Urothelium cell line (cell line): Measurements from ENCODE around the gene RMDN2.

Source experiments
- DNase-seq: peaks from one replicate; pipeline ENCODE4 v3.0.0; 2011; ENCODE audit warnings: low spot score, mixed read lengths
- FAIRE-seq: peaks from 2 replicates; lab custom pipeline; 2011; peaks lifted over from hg19 to GRCh38; lab: Jason Lieb, UNC

The RMDN2 gene, protein sequence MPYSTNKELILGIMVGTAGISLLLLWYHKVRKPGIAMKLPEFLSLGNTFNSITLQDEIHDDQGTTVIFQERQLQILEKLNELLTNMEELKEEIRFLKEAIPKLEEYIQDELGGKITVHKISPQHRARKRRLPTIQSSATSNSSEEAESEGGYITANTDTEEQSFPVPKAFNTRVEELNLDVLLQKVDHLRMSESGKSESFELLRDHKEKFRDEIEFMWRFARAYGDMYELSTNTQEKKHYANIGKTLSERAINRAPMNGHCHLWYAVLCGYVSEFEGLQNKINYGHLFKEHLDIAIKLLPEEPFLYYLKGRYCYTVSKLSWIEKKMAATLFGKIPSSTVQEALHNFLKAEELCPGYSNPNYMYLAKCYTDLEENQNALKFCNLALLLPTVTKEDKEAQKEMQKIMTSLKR

DNA sequence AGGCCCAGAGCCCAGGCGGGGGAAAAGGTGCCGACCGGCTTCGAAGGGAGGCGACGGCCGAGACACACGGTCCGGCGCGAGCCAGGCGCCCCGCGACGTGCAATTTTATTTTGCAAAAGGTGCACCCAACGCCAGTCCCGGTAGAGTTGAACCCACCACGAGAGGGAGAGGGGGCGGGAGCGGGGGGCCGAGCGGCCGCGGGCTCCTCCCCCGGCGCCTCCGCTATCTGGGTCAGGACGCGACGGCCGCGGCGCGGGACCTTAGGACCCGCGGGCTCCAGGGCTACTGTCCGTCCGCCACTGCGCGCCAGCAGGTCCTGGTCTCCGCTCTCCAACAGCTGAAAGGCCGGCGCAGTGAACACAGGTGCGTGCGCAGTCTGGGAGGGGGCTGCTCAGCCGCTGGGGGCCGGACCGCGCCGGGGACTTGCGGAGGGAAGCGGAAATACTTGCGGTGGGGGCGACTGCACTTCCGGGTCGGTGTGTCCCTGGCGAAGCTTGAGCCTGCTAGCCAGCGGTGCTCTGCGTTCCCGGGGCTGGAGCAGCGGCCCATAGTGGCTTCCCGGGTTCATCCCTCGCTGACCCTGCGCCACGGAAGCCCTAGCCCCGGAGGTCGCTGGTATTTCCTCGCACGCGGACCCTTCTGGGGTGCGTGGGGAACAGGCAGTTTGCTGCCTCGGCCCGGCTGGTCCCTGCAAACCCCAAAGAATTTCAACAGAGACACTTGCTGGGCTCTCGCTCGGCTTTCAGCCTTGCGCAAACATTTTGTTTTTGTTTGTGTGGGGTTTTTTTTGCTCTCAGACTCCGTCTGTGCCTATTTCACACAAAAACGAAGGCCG lies at the start of gene RMDN2:
Gene RMDN2, plus strand, starts transcription at position 225 of the 835 bp plus-strand sequence. CDS start 3,991 bp downstream, outside the sequence.
- peak; percentile 96 for DNase-seq
- FAIRE-seq = peak; percentile 89

DNA sequence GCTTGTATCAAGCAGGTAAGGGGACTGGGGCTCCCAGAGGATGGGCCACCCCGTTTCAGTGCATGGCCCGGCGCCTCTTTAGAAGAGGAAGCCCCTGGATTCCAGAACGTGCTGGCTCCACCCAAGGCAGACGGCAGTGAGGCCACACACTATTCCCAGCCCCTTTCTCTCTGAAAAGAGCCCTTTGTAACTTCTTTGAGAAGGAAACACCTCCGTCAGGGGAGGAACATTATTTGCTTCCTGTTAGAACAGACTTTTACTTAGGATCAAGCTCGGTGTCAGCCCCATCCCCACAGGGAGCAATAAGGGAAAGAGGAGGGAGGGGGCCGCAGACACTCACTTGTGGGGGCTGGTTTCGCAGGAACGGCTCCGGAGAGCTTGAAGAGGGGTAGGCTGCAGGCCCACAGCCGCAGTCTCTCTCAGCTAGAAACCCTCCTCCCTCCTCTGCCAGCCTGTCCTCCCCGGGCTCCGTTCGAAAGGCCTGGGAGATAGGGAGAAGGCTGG lies 49.6 kb upstream of the RMDN2 start:
- DNase-seq (no peak), FAIRE-seq (no peak)

DNA sequence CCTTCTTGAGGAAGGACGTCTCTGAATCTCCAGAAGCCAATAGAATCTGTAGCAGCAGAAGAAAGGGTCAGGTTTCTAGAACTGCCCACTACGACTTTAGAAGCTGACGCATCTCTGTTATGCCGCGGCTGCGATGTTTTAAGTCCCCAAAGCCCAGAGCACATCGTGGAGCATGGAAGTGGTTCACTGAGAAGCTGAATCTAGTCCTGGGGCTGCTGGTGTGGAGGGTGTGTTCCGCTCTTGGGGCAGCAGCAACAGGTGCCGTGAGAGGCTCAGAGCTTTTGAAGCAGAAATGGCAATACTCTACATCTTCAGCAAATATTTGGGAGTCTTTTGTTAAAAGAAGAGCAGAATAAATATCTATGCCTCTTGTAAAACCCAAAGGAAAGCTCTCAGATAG lies 48.9 kb upstream of the RMDN2 start:
- DNase-seq (no peak), FAIRE-seq (no peak)

DNA sequence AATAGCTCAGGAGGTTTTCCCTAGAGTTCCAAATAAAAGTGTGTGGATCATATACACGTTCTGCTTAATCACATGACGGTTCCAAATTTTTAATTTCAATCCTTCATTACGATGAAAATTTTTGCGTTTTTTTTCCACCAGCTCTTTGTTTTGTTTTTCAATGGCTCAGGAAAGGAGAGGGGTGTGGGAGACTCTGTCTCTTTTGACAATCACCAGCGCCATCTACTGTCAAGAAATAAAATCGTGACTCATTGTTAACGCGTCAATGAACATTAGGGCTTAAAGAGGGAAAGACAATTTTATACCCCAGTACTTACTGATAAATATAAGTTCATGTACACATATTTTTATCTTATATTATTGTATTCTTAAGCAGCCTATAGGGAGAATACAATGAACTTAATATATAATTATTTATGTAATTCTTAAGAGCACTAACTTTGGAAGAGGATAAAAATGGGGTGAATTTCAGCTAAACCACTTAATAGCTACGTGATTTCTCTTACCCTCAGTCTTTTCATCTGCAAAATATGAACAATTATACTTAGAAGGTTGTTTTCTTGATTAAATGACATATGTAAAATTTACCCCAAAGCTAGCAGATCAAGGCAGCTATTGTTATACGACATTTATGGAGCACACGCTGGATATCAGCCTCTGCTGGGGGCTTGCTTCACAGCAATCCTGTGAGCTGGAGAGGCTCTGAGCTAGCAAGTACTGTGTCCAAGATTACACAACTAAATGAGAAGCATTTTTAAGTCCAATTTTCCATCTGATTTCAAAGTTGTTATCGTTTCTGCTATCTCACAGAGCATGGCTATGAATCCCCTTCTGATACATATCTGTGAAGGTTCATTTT lies 47.4 kb upstream of the RMDN2 start:
- no peak for FAIRE-seq
- DNase-seq = peak; percentile 67

DNA sequence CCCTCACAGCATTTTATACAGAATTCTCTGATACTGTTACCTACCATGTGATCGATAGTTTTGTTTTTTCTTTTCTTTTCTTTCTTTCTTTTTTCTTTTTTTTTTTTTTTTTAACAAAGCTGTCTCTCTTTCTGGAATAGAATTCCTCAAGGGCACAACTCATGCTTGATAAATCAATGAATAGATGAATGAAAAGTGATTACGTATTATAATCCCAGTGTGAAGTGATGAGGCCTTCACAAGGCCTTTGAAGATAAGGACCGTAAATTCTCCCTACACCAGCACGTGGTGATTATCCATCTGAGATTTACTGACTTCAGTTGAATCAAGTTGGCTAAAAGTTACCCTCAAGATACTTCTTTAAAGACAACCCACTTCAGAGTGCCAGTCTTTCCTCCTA lies 46.6 kb upstream of the RMDN2 start:
- DNase-seq (no peak), FAIRE-seq (no peak)

DNA sequence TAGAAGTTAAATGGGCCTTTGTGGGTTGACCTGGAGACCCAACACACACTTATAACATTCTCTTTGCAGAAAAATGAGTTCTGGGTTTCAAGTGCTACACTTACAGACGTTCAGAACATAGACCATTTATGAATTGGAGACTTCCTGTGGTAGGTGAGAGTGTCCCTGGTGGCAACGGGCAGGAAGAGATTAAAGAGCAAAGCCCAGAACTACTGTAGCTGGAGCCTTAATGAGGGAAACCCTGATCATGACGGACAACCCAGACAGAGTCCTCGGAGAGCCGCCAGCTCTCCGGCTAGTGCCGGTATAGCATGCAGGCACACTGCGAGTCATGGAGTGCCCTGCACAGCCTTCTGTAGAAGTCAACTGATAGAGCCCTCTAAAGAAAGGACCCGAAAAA lies 44.5 kb upstream of the RMDN2 start:
- DNase-seq = no peak
- no peak for FAIRE-seq

DNA sequence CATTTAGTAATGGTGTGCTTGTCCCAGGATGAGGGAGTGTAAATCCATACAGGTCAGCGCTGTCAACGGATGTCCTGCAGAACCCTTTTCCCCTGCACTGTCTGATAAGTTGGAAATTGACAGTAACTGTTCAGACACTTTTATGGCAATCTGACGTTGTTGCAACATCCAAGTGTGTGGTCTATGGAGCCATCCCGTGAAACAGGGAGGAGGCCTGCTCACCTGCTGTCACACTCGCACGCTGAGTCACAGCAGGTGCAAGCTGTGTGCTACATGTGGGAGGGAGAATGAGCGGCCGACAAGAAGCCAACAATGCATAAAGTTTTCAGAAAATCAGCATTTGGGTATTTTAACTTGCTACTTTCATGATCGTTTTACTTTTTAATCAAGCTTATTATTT lies 43.7 kb upstream of the RMDN2 start:
- FAIRE-seq = no peak
- no peak for DNase-seq

DNA sequence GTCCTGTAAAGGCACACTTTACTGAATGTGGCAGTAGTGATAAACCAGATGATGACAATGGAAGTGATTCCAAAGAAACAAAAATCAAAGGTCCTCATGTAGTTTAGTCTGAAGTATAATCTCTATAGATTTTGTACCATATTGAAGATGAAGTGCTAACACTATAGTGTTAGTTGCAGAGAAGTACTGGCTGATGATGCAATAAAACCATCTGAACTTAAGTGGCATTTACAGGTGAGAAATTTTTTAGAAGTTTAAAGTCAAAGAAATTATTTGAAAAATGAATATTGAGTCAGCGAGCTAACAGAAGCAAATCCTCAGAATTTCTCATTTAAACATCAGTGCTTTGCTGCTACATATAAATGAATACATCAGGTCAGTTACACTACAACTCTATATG lies 43.1 kb upstream of the RMDN2 start:
- no peak for FAIRE-seq
- no peak for DNase-seq

DNA sequence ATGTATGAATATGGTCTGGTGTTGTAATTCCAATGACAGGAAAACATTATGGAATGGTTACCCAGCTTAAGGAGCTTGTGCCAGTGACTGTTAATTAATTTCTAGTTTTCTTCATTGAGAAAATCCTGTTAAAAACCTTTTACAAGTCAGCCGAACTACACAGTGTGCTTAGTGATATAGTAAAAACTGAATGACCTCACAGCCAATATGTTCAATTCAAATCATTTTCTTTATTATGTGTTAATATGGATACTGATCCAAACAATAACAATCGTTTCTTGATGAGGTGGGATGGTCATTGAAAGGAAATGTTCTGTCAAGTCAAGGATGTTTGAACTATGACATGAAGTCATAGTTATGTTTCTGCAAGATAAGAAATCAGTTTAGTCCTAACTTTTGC lies 41.6 kb upstream of the RMDN2 start:
- DNase-seq = no peak
- no peak for FAIRE-seq

DNA sequence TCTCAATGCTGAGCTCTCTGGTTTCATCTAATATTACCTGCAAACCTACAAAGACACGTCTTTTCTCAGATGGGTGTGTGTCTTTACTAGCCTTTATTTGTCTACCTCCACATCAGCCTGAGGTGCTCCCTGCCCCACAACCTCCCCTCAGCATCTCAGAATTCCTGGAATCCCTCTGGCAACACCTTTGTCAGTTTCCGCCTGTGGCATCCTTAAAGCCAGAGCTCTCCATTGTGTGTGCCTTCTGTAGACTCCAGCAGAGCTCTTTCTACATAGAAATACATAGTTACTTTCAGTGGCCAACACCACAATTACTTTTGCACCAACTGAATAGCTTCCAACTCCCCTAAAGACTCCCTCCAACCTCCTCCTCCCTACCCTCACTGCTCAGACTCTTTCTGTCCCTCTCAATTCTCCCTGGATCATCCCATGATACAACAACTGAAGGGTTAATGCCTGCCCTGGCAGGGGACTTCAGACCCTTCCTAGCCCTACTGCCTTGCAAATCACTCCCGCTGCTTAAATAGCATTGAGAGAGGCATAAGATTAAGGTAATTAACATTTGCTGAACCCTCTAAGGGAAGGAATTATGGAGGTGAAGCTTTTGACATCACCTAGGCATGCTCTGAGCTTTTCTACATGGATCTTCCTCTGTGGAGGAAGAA lies 39.6 kb upstream of the RMDN2 start:
- DNase-seq (no peak), FAIRE-seq (no peak)

DNA sequence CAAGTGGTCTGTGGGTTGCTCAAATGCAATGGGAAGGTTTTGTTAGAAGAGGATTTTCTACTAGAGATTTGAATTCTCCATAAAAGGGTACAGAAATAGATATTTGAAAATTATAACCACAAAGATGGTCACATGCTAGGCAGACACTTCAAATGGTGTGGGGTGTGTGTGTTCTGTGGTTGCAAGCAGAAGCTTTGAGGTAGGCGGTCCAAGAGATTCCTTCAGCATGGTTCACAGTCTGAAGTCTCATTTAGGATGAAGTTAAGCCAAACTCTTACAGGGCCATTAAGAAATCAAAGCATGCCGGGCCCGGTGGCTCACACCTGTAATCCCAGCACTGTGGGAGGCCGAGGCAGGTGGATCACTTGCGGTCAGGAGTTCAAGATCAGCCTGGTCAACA lies 38.3 kb upstream of the RMDN2 start:
- DNase-seq (peak; percentile 67), FAIRE-seq (no peak)

DNA sequence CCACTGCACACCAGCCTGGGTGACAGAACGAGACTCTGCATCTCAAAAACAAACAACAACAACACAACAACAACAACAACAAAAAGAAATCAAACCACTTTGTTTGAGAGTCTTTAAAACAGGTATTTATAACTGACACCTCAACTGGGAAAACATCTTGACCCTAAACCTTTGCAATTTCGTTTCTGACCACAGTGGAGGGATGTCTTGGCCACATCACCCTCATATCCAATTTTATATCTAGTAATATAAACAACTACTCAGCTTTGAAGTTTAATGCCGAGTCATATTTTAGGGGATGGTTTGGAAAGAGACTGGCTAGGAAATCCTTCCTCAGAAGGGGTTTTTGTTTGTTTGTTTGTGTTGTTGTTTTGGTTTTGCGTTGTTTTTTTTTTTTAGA lies 37.8 kb upstream of the RMDN2 start:
- FAIRE-seq (no peak), DNase-seq (no peak)

DNA sequence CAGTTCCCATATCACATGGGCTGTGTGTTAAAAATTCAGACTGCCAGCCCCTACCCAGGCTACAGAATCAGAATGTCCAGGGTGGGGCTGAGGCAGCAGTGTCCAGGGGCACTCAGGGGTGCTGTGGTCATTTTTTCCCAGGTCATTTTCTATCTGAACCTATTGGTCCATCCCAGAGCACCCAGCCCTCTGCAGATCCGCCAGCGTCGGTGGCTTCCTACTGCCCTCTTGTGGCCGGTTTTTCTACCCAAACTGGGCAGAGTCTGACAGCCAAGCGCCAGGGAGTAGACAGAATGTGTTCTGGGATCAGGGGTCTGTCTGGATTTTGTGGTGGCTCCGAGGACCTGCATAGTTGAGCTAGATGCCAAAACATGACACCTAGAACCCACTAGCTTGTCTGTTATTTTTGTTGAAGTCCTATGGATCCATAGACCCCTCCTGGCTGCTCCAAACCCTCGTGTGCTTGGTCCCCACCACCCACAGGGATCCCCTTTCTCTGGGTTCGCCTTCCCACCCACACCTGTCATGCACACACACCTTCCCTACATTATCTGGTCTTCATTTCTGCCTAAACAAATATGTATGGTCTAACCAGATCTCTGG lies 34.1 kb upstream of the RMDN2 start:
- no peak for FAIRE-seq
- DNase-seq = peak; percentile 87

DNA sequence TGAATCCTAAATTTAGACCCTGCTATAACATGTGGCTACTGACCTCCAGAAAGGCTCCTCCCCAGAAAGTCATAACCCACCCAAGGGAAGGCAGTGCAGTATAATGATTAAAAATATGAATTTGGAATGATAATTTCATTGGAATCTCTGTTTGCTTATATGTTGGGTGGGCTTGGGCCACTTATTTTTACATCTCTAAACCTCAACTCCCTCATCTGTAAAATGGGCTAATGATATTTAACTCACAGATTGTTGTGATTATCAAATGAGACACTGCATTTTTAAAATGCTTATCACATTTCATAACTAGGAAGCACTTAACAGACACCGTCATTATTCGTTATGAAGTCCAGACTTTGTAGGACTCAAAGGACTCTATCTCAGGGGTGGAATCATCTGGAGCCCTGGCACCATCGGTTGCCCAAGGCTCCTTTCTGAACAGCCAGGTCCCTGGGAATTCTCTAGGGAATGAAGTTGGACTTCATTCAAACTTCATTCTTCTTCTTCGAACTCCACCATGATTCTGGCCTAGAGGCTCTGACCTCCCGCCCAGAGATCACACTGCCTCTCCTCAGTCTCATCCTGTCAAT lies 33.1 kb upstream of the RMDN2 start:
- DNase-seq (no peak), FAIRE-seq (no peak)

DNA sequence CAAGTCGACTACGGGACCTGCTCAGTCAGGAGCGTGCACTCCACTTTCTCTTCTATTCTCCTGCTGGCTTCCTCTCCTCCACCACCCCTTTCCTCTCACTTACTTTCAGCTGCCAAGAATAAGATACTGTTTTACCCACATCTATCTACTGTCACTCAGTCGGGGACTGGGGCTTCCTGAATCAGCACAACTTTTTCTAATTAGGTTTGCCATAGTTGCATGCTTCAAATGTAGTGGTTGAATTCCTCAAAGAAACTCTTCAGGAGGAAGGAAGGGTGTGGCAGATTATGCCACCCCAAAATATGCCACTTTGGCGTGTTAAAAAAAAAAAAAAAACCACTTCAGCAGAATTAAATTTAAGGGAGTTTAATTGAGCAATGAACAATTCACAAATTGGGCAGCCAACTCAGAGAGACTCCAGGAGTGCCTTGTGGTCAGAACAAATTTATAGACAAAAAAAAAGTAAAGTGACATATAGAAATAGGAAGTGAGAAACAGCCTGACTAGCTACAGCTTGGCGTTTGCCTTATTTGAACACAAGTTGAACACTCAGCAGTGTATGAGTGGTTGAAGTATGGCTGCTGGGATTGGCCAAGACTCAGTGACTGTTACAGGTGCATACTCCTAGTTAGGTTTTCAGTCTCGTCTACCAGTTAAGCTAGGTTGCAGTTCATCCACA lies 32.5 kb upstream of the RMDN2 start:
- no peak for DNase-seq
- no peak for FAIRE-seq

DNA sequence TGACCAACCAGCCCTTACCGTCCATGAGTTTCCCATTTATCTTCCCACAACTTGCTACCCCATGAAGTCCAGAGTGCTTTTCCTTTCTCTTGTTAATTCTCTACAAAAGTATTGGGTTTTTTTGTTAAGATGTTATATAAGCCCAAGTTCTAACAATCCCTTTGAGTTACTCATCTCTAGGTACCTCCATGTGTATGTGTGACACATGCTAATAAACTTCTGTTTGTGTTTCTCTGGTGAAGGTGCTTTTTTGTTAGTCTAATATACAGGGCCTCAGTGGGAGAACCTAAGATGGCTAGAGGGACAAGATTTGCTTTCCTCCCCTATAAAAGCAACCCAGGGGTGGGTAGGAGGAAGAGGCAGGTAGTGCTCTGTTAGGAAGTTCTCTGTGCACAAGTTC lies 31.8 kb upstream of the RMDN2 start:
- DNase-seq (no peak), FAIRE-seq (no peak)

DNA sequence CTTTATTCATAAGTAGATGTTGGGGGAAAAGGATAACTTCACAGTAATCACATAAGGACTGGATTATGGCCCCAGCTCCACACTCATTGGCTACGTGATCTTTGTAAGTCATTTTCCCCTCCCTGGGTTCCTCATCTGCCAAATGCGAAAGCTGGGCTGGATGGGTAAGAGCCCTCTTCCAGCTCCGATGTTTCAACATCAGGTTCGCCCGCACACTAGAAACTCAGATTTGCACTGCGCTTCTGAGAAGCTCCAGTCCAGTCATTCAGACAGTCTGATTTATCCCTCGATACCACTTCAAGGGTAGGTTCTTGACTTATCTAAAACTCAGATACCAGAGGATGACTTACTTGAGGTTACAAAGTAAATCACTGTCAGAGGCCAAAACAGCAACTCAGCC lies 31.0 kb upstream of the RMDN2 start:
- DNase-seq (no peak), FAIRE-seq (no peak)

DNA sequence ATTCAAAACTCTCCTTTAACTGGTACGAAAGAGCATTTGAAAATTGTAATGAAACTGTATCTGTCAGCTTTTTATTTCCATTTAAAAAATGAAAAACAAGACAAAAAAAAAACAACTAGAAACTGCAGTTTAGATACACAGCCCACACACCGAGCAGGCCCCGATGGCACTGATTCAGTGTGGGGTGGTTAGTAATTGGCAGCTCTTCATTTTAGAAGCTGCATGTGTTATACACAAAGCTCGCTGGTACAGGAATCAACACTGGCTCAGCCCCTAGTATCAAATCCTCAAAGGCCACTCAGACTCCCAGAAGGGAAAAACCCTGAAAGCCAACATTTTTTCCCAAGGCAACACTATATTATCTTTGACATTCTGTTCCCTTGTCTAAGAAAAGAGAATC lies 30.5 kb upstream of the RMDN2 start:
- no peak for FAIRE-seq

DNA sequence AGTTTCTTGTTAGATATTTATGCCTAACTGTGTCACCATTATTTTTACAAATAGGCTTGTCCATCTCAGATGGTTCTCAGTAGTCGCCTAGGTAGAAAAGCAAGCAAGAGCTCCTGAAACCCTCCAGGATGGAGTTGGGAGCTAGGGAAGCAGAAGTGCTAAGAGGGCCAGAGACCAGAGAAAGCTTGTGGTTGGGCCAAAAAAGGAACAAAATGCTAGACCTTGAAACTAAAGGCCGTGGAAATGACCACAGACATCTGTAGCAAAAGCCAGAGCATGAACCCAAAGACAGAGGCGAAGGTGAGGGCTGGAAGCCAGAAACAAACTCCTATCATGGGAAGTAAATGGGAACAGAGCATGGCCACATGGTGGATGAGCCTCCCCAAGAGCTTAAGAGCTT lies 29.9 kb upstream of the RMDN2 start:
- no peak for FAIRE-seq

More for the DNA sequence above, 30.5 kb upstream of the RMDN2 start:
- no peak for DNase-seq

More for the DNA sequence above, 29.9 kb upstream of the RMDN2 start:
- no peak for DNase-seq
